ENCODE data around the gene TTC3. TPM values are rescaled to one million over a fixed set of nuclear protein-coding genes. Genes with fewer than 3 reads are reported as not detected.
A peak's percentile ranks its signal among the peaks of the same experiment; 100 is the strongest.

TTC3 gene
- total RNA-seq, 1 experiment from 2014 or later = 71.5 TPM

GRCh38 chr21:37199057-37199924, 126.2 kb downstream of the TTC3 start:
- ChIA-PET CTCF (no interaction called here), RAD21 (ENCODE audit: low non-redundant PET in 1 of 2, low total read pairs in 2 of 2, uncharacterized antibody in 2 of 2, unreplicated experiment in 2 of 2) (no interaction called here), POLR2A (no interaction called here)
- TF ChIP-seq JUND (IDR thresholded peaks at IDR 0.05) = peak; percentile 29; the same call in 1 of the 2 replicates
- TF ChIP-seq CEBPB (IDR thresholded peaks at IDR 0.05; ENCODE audit: low read depth) = no peak
- TF ChIP-seq MAX (IDR thresholded peaks at IDR 0.05) = 0 out of 2 replicates have a peak, but pooled peaks have one; percentile 48
- TF ChIP-seq RAD21 (IDR thresholded peaks at IDR 0.05; ENCODE audit: low read depth) = no peak
- no peak for TF ChIP-seq CBX3 (IDR thresholded peaks at IDR 0.05; ENCODE audit: low read depth)
- no peak for TF ChIP-seq ZNF274 (IDR thresholded peaks at IDR 0.05; ENCODE audit: low read depth, low read length)
- no peak for TF ChIP-seq SIN3A (IDR thresholded peaks at IDR 0.05; ENCODE audit: low read depth)
- no peak for TF ChIP-seq TCF7L2 (IDR thresholded peaks at IDR 0.05; ENCODE audit: borderline replicate concordance, extremely low read depth, insufficient read depth, insufficient read length)
- no peak for TF ChIP-seq YY1 (IDR thresholded peaks at IDR 0.05; ENCODE audit: extremely low read depth, insufficient replicate concordance, low read depth, low read length)
- no peak; the same call in 1 of the 2 replicates for TF ChIP-seq FOSL1 (IDR thresholded peaks at IDR 0.05; ENCODE audit: low read depth)
- no peak for TF ChIP-seq ZBTB33 (IDR thresholded peaks at IDR 0.05; ENCODE audit: extremely low read depth, insufficient replicate concordance, low read length)
- no peak for TF ChIP-seq CTCF (IDR thresholded peaks at IDR 0.05 in 2 of 3, conservative IDR thresholded peaks at IDR 0.05 in 1 of 3; ENCODE audit: borderline replicate concordance in 1 of 3, insufficient read depth in 1 of 3, low read depth in 2 of 3, low read length in 2 of 3)
- no peak for TF ChIP-seq EZH2 (IDR thresholded peaks at IDR 0.05)
- no peak for TF ChIP-seq SRF (IDR thresholded peaks at IDR 0.05; ENCODE audit: low read depth)
- no peak for TF ChIP-seq POLR2A (IDR thresholded peaks at IDR 0.05; ENCODE audit: borderline replicate concordance, extremely low read depth, insufficient read depth, insufficient read length)
- TF ChIP-seq SP1 (IDR thresholded peaks at IDR 0.05; ENCODE audit: low read depth) = peak; percentile 10
- no peak for TF ChIP-seq REST (IDR thresholded peaks at IDR 0.05; ENCODE audit: low read depth)
- TF ChIP-seq EGR1 (IDR thresholded peaks at IDR 0.05; ENCODE audit: low read depth) = peak; percentile 27; the same call in 1 of the 2 replicates
- TF ChIP-seq EZH2phosphoT487 (IDR thresholded peaks at IDR 0.05; ENCODE audit: borderline replicate concordance) = no peak
- ATAC-seq = peak; percentile 85
- Histone ChIP-seq H3K9ac (ENCODE audit: low read length) (peak overlapping the region; percentile 59), H3K36me3 (ENCODE audit: control insufficient read depth in 1 of 2, insufficient read depth in 2 of 2, low read length in 2 of 2) (peaks cover 18 to 24% of the 10 kb centered on the region in 2 experiments; a peak in 3 of 4 replicates), H4K20me1 (ENCODE audit: insufficient read depth) (no peaks in the 10 kb centered on the region), H3K4me2 (ENCODE audit: low read length) (peak overlapping the region; percentile 71), H3K27me3 (ENCODE audit: insufficient read depth, low read length) (no peaks in the 10 kb centered on the region), H3K9me3 (ENCODE audit: control insufficient read depth in 1 of 2, insufficient read depth in 1 of 2, low read depth in 1 of 2, low read length in 2 of 2) (no peaks in the 10 kb centered on the region), H3K4me3 (replicated peaks in 1 of 2; ENCODE audit: low read depth in 1 of 2, low read length in 2 of 2) (peak overlapping the region in 1 of 2 experiments; percentile 30; a peak in 1 of 4 replicates), H3K27ac (ENCODE audit: low read depth, low read length) (peak overlapping the region; percentile 70), H2AFZ (ENCODE audit: low read depth, low read length, poor library complexity, severe bottlenecking) (no peak overlapping the region), H3K4me1 (ENCODE audit: control insufficient read depth in 1 of 2, insufficient read depth in 2 of 2, low read length in 2 of 2) (peaks cover 20 to 58% of the 10 kb centered on the region in 2 experiments), H3K9me2 (ENCODE audit: insufficient read depth) (no peaks in the 10 kb centered on the region), H3K79me2 (ENCODE audit: insufficient read depth, low read length) (no peaks in the 10 kb centered on the region)
- peak; percentile 66 for DNase-seq (ENCODE audit: low read depth, low spot score)
- no TSS peak for BruUV-seq (replicated peaks)
- intact Hi-C loops (cut with micrococcal nuclease) = no loop called here

Data from HCT116 (cell line).